Fibroblast of the aortic adventitia (primary cell): ENCODE results near the gene RCL1. TPM values are rescaled to one million over a fixed set of nuclear protein-coding genes. Genes with fewer than 3 reads are reported as not detected.

Experiments
- DNase-seq: peaks from one replicate; pipeline ENCODE4 v3.0.0-alpha.2; 2010; ENCODE audit warnings: low read depth
- H3K4me3 ChIP-seq: 2 replicates; pipeline ENCODE4 v1.5.1; 2011; ENCODE audit warnings: low read depth, mild to moderate bottlenecking, control low read depth, low read length, moderate library complexity
- CTCF ChIP-seq: IDR thresholded peaks from 2 replicates; pipeline ENCODE4 v1.5.1; 2011; ENCODE audit warnings: mild to moderate bottlenecking, low read length, control low read depth, inconsistent platforms; ENCODE audit not compliant: insufficient read depth
- total RNA-seq: library from RNA; depleted of rRNA; stranded (reverse); fragments of >200 nt; gene quantifications from 2 replicates; pipeline ENCODE4 v1.2.3, GENCODE V29; 2012; ENCODE audit warnings: low replicate concordance

Gene RCL1
- total RNA-seq, 1 donor, result 13.4 TPM

GRCh38 chr9:4861736-4862451 is 69.2 kb downstream of the RCL1 start:
- no peak for DNase-seq
- no peak for TF ChIP-seq CTCF
- H3K4me3 ChIP-seq, result no peak overlapping the region

- peak; percentile 25 for DNase-seq
- no peak for TF ChIP-seq CTCF
- no peak overlapping the region for H3K4me3 ChIP-seq
These were observed 69.9 kb downstream of the RCL1 start for GRCh38 chr9:4862506-4863250.

- H3K4me3 ChIP-seq, result no peak overlapping the region
- no peak for DNase-seq
- TF ChIP-seq CTCF, result no peak
These were observed 71.5 kb downstream of the RCL1 start for GRCh38 chr9:4864234-4864661.

- DNase-seq, result no peak
- H3K4me3 ChIP-seq, result no peak overlapping the region
- no peak for TF ChIP-seq CTCF
These were observed 72.0 kb downstream of the RCL1 start for GRCh38 chr9:4864698-4865097.

- no peak overlapping the region for H3K4me3 ChIP-seq
- TF ChIP-seq CTCF, result no peak
- DNase-seq, result no peak
These were observed 72.9 kb downstream of the RCL1 start for GRCh38 chr9:4865681-4866080.

GRCh38 chr9:4866239-4866969 is 73.7 kb downstream of the RCL1 start:
- no peak overlapping the region for H3K4me3 ChIP-seq
- TF ChIP-seq CTCF, result no peak
- DNase-seq, result no peak
